Mesenchymal stem cell (in vitro differentiated cells and primary cell): ENCODE results near the gene NNAT.

ENCODE experiments used
- DNase-seq: peaks from one replicate; pipeline ENCODE4 v3.0.0-alpha.2; 2013
- H2AFZ ChIP-seq: one replicate; pipeline ENCODE4 v1.6.1; 2013; ENCODE audit warnings: low read depth, mild to moderate bottlenecking, control low read depth, inconsistent platforms, low read length, moderate library complexity
- H2AK5ac ChIP-seq: 2 replicates; pipeline ENCODE4 v1.6.1; 2013; ENCODE audit warnings: low read length, moderate library complexity, mild to moderate bottlenecking, inconsistent platforms; ENCODE audit not compliant: severe bottlenecking
- H2BK120ac ChIP-seq: one replicate; pipeline ENCODE4 v1.6.1; 2013; ENCODE audit warnings: low read depth, mild to moderate bottlenecking, inconsistent platforms, low read length, moderate library complexity
- H2BK12ac ChIP-seq, 2 experiments: one replicate each; pipeline ENCODE4 v1.6.1; 2013; ENCODE audit warnings: inconsistent platforms in 2 of 2, low read length in 2 of 2, mild to moderate bottlenecking in 2 of 2, moderate library complexity in 2 of 2, control low read depth in 1 of 2
- H2BK15ac ChIP-seq: one replicate; pipeline ENCODE4 v1.6.1; 2013; ENCODE audit warnings: mild to moderate bottlenecking, low read depth, inconsistent platforms; ENCODE audit not compliant: poor library complexity, severe bottlenecking
- H2BK5ac ChIP-seq: 2 replicates; pipeline ENCODE4 v1.6.1; 2013; ENCODE audit warnings: low read depth, mild to moderate bottlenecking, low read length, control low read depth, inconsistent platforms; ENCODE audit not compliant: poor library complexity, severe bottlenecking
- H3K14ac ChIP-seq, 2 experiments: one replicate each; pipeline ENCODE4 v1.6.1; 2013; ENCODE audit warnings: inconsistent platforms in 2 of 2, low read length in 2 of 2, control low read depth in 1 of 2, mild to moderate bottlenecking in 1 of 2, moderate library complexity in 1 of 2
- H3K18ac ChIP-seq, 2 experiments: one replicate each; pipeline ENCODE4 v1.6.1; 2013; ENCODE audit warnings: inconsistent platforms in 2 of 2, low read length in 2 of 2, control low read depth in 1 of 2, low read depth in 1 of 2, mild to moderate bottlenecking in 1 of 2
- H3K23ac ChIP-seq, 2 experiments: one replicate each; pipeline ENCODE4 v1.6.1; 2013; ENCODE audit warnings: inconsistent platforms in 2 of 2, low read length in 2 of 2, mild to moderate bottlenecking in 2 of 2, moderate library complexity in 2 of 2, control low read depth in 1 of 2
- H3K27ac ChIP-seq: 2 replicates; pipeline ENCODE4 v1.5.1; 2013; ENCODE audit warnings: mild to moderate bottlenecking, moderate library complexity, low read length, control low read depth, inconsistent platforms; ENCODE audit not compliant: poor library complexity, severe bottlenecking
- H3K27me3 ChIP-seq, 2 experiments: 2 replicates each; pipeline versions ENCODE4 v1.6.1 to v1.7.0; 2013; ENCODE audit warnings: low read length in 2 of 2, mild to moderate bottlenecking in 2 of 2, moderate library complexity in 2 of 2, control low read depth in 1 of 2, inconsistent platforms in 1 of 2; ENCODE audit not compliant: control insufficient read depth in 1 of 2, insufficient read depth in 1 of 2
- H3K36me3 ChIP-seq, 2 experiments: 2 replicates each; pipeline versions ENCODE4 v1.6.1 to v1.7.0; 2013; ENCODE audit warnings: low read length in 2 of 2, control low read depth in 1 of 2, inconsistent platforms in 1 of 2, low read depth in 1 of 2, mild to moderate bottlenecking in 1 of 2; ENCODE audit not compliant: insufficient read depth in 2 of 2, control insufficient read depth in 1 of 2
- H3K4ac ChIP-seq, 2 experiments: one replicate each; pipeline ENCODE4 v1.6.1; 2013; ENCODE audit warnings: inconsistent platforms in 2 of 2, low read length in 2 of 2, mild to moderate bottlenecking in 2 of 2, moderate library complexity in 2 of 2, control low read depth in 1 of 2, low read depth in 1 of 2
- H3K4me1 ChIP-seq: 2 replicates; pipeline ENCODE4 v1.6.1; 2013; ENCODE audit warnings: low read depth, low read length, control low read depth; ENCODE audit not compliant: control insufficient read depth, insufficient read depth
- H3K4me2 ChIP-seq: 2 replicates; pipeline ENCODE4 v1.6.1; 2013; ENCODE audit warnings: low read length, mild to moderate bottlenecking, inconsistent platforms; ENCODE audit not compliant: poor library complexity, severe bottlenecking
- H3K4me3 ChIP-seq, 2 experiments: 2 replicates each; pipeline versions ENCODE4 v1.5.1 to v1.7.0; 2013; ENCODE audit warnings: low read length in 2 of 2, mild to moderate bottlenecking in 2 of 2, control low read depth in 1 of 2, low read depth in 1 of 2; ENCODE audit not compliant: insufficient read depth in 1 of 2
- H3K79me1 ChIP-seq: replicated peaks from 2 replicates; pipeline ENCODE4 v1.6.1; 2013; ENCODE audit warnings: mild to moderate bottlenecking, control low read depth, low read length, inconsistent platforms; ENCODE audit not compliant: poor library complexity, severe bottlenecking
- H3K9ac ChIP-seq: 2 replicates; pipeline ENCODE4 v1.7.0; 2013; ENCODE audit warnings: mild to moderate bottlenecking, low read length, moderate library complexity
- H3K9me3 ChIP-seq: 2 replicates; pipeline ENCODE4 v1.7.0; 2013; ENCODE audit warnings: mild to moderate bottlenecking, low read length; ENCODE audit not compliant: control insufficient read depth
- H4K8ac ChIP-seq: one replicate; pipeline ENCODE4 v1.6.1; 2013; ENCODE audit warnings: inconsistent platforms, mild to moderate bottlenecking, low read length, moderate library complexity
- H4K91ac ChIP-seq: one replicate; pipeline ENCODE4 v1.6.1; 2013; ENCODE audit warnings: mild to moderate bottlenecking, low read length, inconsistent platforms
- WGBS: methylation state at CpG from one replicate; pipeline ENCODE4 v1.1.7; 2013; ENCODE audit warnings: mixed read lengths; 5-methylcytosine and 5-hydroxymethylcytosine counted together

Gene NNAT

DNA sequence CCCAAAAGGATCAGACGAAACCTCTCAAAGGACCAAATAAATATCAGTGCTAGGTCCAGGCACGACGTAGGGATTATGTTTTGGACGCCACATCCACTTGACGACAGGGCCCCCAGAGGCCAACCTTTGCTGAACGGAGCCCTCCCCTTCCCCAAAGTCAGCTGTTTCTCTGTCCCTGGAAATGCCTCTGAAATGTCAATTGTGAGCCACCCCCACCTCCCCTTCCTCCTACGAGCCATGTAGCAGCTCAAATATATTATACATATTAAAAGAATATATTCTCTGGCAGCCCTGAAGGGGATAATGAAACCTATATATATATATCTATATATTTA is 46.2 kb downstream of the NNAT start:
- Histone ChIP-seq H2AFZ (no peak overlapping the region), H2BK15ac (no peak overlapping the region), H3K4ac (no peak overlapping the region), H2BK12ac (no peak overlapping the region), H3K18ac (no peak overlapping the region), H3K14ac (no peak overlapping the region), H2BK5ac (no peak overlapping the region), H3K27ac (no peak overlapping the region), H3K27me3 (peaks cover 72 to 90% of the 10 kb centered on the region in 2 experiments), H3K4me2 (no peak overlapping the region), H2AK5ac (no peak overlapping the region), H3K4me1 (peaks cover 7% of the 10 kb centered on the region), H4K8ac (no peak overlapping the region), H3K9me3 (no peaks in the 10 kb centered on the region), H3K4me3 (no peak overlapping the region), H3K23ac (no peak overlapping the region), H3K79me1 (no peaks in the 10 kb centered on the region), H4K91ac (no peak overlapping the region), H3K9ac (no peak overlapping the region), H3K36me3 (no peaks in the 10 kb centered on the region), H2BK120ac (no peak overlapping the region)
- WGBS = 23% methylated on average over 6 of the region's 7 CpGs
- no peak for DNase-seq

DNA sequence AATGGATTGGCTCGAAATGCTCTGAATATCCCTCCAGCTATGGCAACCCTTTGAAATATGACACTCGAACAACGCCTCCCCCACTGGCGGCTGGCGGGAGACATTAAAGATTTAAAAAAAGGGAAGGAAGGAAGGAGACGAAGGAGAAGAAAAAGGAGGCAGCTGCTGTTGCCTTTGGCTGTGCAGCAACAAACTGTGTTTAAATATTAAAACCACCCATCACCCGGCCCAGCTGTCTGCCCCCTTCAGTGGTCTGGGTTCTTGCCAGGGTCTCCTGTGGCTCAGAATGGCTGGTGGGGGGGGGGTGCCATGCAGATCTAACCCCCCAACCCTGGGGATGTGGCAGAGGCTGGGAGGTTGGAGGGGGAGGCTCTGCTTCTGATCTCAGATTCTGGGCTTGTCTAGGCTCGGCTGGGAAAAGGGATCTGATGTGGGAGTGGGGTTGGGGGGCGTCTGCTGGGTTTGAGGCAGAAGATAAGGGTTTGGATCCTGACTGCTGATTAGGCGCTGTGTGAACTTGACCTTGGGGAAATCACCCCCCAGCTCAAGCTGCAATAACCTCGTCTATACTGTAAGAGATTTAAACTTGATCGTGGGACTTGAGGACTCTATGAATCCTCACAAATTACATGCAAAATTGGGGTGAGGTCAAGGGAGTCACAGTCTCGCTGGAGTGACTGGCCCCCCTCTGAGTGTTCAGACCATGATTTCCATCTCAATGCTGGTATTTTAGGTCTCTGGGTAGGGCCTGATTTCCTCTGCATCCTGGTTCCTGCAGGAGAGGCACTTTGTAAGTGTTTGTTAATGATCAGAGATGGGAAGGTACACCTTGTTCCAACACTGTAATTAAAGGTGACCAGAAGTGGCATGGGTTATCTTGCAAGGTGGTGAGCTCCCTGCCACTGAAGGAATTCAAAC is 46.9 kb downstream of the NNAT start:
- no peak overlapping the region for H4K8ac ChIP-seq
- H3K4me1 ChIP-seq = peaks cover 7% of the 10 kb centered on the region
- H3K27ac ChIP-seq = no peak overlapping the region
- H3K79me1 ChIP-seq = no peaks in the 10 kb centered on the region
- H2AFZ ChIP-seq = no peak overlapping the region
- no peaks in the 10 kb centered on the region for H3K36me3 ChIP-seq
- H3K14ac ChIP-seq = no peak overlapping the region
- H4K91ac ChIP-seq = no peak overlapping the region
- no peak overlapping the region for H2AK5ac ChIP-seq
- H3K18ac ChIP-seq = no peak overlapping the region
- H3K9me3 ChIP-seq = no peaks in the 10 kb centered on the region
- H3K9ac ChIP-seq = no peak overlapping the region
- DNase-seq = no peak
- no peak overlapping the region for H2BK15ac ChIP-seq
- no peak overlapping the region for H3K4me3 ChIP-seq
- no peak overlapping the region for H3K23ac ChIP-seq
- H2BK5ac ChIP-seq = no peak overlapping the region
- no peak overlapping the region for H2BK12ac ChIP-seq
- no peak overlapping the region for H2BK120ac ChIP-seq
- peaks cover 66 to 84% of the 10 kb centered on the region in 2 experiments for H3K27me3 ChIP-seq
- no peak overlapping the region for H3K4me2 ChIP-seq
- no peak overlapping the region for H3K4ac ChIP-seq
- whole genome bisulfite sequencing = 10% methylated on average over 4 of the region's 13 CpGs

DNA sequence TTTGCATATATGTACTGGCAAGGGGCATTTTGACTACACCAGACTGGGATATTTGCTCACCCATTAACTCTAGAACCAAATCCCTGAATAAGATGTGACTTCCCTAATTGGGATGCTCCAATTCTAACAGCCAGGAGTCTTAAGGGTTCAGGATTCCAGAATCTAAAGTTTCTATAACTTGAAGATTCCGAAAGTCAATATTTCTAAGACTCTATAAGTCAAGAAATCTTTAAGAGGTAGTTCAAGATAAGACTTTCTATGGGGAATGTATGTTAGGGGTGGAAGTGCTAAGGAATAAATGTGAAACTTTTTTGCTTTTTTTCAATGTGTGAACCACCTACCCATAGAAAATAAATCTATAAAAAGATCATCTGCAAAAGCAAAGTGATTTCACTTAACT is 49.4 kb downstream of the NNAT start:
- no peak overlapping the region for H2BK5ac ChIP-seq
- H2AK5ac ChIP-seq = no peak overlapping the region
- H3K36me3 ChIP-seq = no peaks in the 10 kb centered on the region
- no peak overlapping the region for H3K23ac ChIP-seq
- no peak overlapping the region for H2BK15ac ChIP-seq
- no peak overlapping the region for H2BK12ac ChIP-seq
- no peak overlapping the region for H3K4ac ChIP-seq
- H2BK120ac ChIP-seq = no peak overlapping the region
- no peak overlapping the region for H4K91ac ChIP-seq
- no peaks in the 10 kb centered on the region for H3K9me3 ChIP-seq
- H3K14ac ChIP-seq = no peak overlapping the region
- H3K4me3 ChIP-seq = no peak overlapping the region
- no peak overlapping the region for H3K4me2 ChIP-seq
- H3K27ac ChIP-seq = no peak overlapping the region
- H3K18ac ChIP-seq = no peak overlapping the region
- DNase-seq = no peak
- H3K27me3 ChIP-seq = peaks cover 50 to 63% of the 10 kb centered on the region in 2 experiments
- no peak overlapping the region for H2AFZ ChIP-seq
- WGBS = no CpG with 5 or more reads among the region's 1 CpG
- no peak overlapping the region for H4K8ac ChIP-seq
- H3K4me1 ChIP-seq = peaks cover 2% of the 10 kb centered on the region
- H3K9ac ChIP-seq = no peak overlapping the region
- H3K79me1 ChIP-seq = no peaks in the 10 kb centered on the region

DNA sequence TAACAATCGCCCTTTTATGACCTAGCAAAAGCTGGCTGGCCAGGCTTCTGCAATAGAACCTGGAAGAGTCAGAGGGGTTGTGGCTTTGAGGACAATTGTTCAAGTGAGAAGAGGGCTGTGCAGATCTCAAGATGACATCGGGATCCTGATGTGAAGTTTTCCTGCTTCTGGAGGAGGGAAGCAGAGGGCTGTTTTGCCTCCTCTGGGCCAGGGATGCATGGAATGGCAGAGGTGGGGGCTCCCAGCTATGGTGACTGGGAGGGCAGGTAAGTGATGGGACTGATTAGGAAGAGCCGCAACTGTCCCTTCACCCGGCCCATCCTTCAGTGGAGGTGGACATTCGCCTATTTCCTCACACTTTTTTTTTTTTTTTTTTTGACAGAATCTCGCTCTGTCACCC is 50.0 kb downstream of the NNAT start:
- no peak overlapping the region for H3K4ac ChIP-seq
- no peak for DNase-seq
- H3K9ac ChIP-seq = no peak overlapping the region
- no peak overlapping the region for H3K23ac ChIP-seq
- H4K91ac ChIP-seq = no peak overlapping the region
- H3K18ac ChIP-seq = no peak overlapping the region
- no peak overlapping the region for H3K4me3 ChIP-seq
- no peak overlapping the region for H2AFZ ChIP-seq
- H2BK5ac ChIP-seq = no peak overlapping the region
- no peaks in the 10 kb centered on the region for H3K9me3 ChIP-seq
- H2BK15ac ChIP-seq = no peak overlapping the region
- no peak overlapping the region for H2AK5ac ChIP-seq
- peak overlapping the region; percentile 36 for H4K8ac ChIP-seq
- H3K4me1 ChIP-seq = no peaks in the 10 kb centered on the region
- no peaks in the 10 kb centered on the region for H3K36me3 ChIP-seq
- H3K79me1 ChIP-seq = no peaks in the 10 kb centered on the region
- H2BK12ac ChIP-seq = no peak overlapping the region
- no peak overlapping the region for H3K27ac ChIP-seq
- WGBS = 93% methylated on average over 6 of the region's 6 CpGs
- H3K27me3 ChIP-seq = peaks cover 47 to 61% of the 10 kb centered on the region in 2 experiments
- no peak overlapping the region for H3K14ac ChIP-seq
- H3K4me2 ChIP-seq = no peak overlapping the region
- no peak overlapping the region for H2BK120ac ChIP-seq
